ENCODE results near the gene KRTAP10-6.

- TF ChIP-seq POLR2A (IDR thresholded peaks at IDR 0.05) (no peak), CTCF (IDR thresholded peaks at IDR 0.05) (no peak)
These were observed 19.2 kb upstream of the KRTAP10-6 start for GRCh38 chr21:44611551-44611950.

Measured in testis (tissue), 2 donors.